ENCODE measurements around the gene CTNNA1.
"Not testable (repeated sequence)": the region's sequence is repeated elsewhere in the genome, so short reads cannot be mapped to it uniquely, and the experiment has no call there.

CTNNA1 gene, protein sequence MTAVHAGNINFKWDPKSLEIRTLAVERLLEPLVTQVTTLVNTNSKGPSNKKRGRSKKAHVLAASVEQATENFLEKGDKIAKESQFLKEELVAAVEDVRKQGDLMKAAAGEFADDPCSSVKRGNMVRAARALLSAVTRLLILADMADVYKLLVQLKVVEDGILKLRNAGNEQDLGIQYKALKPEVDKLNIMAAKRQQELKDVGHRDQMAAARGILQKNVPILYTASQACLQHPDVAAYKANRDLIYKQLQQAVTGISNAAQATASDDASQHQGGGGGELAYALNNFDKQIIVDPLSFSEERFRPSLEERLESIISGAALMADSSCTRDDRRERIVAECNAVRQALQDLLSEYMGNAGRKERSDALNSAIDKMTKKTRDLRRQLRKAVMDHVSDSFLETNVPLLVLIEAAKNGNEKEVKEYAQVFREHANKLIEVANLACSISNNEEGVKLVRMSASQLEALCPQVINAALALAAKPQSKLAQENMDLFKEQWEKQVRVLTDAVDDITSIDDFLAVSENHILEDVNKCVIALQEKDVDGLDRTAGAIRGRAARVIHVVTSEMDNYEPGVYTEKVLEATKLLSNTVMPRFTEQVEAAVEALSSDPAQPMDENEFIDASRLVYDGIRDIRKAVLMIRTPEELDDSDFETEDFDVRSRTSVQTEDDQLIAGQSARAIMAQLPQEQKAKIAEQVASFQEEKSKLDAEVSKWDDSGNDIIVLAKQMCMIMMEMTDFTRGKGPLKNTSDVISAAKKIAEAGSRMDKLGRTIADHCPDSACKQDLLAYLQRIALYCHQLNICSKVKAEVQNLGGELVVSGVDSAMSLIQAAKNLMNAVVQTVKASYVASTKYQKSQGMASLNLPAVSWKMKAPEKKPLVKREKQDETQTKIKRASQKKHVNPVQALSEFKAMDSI

DNA sequence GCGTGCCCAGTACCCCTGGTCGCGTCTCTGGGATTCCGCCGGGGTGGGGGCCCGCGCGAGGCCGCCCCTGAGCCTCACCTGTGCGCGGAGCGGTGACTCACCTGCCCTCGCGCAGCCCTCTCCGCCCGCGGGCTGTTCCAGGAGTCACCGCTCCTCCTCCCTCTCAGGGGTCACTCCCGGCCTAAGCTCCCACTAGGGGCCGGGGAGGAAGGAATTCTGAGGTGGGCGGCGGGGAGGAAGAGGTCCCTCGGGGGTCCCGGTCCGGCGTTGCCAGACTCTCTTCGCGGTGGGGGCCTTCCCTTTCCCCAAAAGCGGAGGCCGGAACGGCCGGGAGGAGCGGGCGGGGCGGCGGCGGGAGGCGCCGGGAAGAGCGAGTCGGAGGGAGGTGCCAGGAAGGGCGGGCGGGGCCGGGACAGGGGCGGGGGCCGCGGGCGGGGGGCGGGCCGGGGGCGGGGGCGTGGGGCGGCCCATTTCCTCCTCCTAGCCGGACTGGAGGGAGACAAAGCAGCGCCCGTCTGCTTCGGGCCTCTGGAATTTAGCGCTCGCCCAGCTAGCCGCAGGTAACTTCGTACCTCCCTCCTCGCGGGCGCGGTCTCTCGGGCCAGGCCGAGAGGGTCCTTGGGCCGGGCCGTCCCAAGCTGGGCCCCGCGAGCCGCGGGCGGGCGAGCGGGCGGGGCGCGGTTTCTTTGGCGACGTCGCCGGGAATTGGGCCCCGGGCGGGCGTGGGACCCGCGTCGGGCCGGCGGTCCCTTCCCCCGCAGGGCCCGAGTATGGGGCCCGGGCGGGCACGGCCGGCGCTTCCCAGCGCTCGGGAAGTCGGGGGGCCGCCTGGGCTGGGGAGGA, at the start of gene CTNNA1:
CTNNA1 (plus strand) TSS at position 475 of the 843 bp plus-strand sequence. CDS start 28,500 bp downstream, outside the sequence.
- peak; percentile 39 for DNase-seq (ENCODE audit: low read depth)

DNA sequence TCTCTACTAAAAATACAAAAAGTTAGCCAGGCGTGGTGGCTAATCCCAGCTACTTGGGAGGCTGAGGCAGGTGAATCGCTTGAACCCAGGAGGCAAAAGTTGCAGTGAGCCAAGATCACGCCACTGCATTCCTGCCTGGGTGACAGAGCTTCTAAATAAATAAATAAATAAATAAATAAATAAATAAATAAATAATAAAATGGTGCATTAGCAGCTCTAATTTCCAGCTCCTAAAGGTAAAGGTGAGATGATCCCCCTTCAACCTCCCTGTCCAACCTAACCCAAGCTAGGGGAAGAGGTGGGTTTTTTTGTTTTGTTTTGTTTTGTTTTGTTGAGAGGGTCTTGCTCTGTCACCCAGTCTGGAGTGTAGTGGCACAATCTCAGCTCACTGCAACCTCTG, 49.4 kb upstream of the CTNNA1 start:
- DNase-seq (ENCODE audit: low read depth), result not testable (repeated sequence)

DNA sequence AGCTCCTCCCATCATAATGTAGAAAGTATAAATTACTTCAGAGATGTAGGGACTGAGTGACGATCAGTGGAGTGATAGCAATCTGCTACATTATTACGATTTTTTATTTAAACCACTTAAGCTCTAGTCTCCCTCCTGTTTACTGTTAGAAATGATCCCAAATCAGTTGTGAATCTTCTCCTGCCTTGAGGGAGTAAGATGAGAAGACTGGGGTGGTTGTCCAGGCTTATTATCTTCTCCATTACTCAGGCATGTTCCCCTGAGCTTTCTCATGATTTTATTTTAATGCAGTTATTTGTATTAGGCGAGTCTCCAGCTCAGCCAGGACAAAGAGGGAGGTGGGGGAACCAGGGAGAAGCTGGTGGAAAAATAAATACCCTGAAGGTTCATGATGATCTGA, 48.2 kb upstream of the CTNNA1 start:
- DNase-seq (ENCODE audit: low read depth), result no peak

DNA sequence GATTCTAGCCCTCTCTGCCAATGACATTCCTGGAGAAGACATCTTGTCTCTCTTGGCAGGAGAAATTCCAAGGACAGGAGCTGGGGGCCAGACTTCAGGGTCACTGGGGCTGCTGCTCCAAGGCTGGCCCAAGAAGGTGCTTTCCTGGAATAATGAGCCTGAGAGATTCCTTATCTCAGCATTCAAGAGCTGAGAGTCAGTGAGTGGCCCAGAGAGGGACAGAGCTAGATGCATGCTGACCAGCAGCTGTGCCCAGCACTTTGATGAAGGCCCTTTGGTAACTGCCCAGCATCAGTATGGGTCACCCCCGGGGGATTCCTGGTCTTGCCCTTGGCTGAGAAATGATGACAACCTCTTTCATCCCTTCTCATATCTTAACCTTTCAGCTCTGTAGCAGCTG, 47.7 kb upstream of the CTNNA1 start:
- DNase-seq (ENCODE audit: low read depth), result no peak

DNA sequence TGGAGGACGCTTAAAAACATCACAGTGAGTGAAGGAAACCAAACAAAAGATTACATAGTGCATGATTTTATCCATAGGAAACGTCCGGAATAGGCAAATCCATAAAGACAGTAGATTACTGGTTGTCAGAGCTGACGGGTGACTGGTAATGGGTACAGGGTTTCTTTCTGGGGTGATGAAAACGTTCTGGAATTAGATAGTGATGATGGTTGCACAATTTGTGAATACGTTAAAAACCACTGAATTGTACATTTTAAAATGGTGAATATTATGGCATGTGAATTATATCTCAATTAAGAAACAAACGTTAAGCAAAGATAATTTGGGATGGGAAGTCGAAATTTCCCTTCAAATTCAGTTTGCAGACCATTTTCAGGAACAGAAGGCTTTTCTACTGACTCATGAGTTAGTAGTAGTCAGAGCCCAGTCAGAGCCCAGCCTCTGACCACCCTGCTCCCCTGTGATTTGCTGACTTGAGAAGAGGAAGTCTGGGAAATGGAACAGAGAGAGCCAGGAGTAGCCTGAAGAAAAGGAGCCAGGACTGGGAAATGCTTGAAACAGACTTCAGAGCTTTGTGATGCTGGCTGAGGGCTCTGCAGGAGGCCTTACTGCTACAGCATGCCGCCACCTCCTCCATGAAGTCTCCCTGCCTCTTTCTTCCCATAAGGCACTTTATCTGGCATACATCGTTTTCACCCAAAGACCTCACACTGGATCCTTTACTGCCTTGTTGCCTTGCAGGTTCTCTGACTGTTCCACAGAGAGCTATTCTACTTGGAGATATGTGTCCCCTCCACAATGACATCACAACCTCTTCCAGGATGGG, 46.4 kb upstream of the CTNNA1 start:
- DNase-seq (ENCODE audit: low read depth), result no peak

DNA sequence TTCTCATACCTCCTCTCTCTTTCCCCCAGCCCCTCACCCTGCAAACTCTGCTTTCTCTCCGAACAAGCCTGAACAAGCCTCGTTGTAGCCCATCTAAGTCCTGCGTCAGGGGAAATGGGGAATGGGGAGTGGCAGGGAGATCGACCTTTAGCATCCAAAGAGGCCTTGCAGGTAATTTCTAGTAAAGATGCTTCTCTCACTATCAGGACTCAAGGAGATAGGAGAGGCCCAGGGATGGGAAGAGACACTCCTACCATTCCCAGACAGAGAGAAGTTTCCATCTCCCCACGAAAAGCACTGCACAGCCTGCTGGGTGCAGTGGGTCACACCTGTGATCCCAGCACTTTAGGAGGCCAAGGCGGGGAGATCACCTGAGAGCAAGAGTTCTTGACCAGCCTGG, 44.4 kb upstream of the CTNNA1 start:
- DNase-seq (ENCODE audit: low read depth), result no peak

DNA sequence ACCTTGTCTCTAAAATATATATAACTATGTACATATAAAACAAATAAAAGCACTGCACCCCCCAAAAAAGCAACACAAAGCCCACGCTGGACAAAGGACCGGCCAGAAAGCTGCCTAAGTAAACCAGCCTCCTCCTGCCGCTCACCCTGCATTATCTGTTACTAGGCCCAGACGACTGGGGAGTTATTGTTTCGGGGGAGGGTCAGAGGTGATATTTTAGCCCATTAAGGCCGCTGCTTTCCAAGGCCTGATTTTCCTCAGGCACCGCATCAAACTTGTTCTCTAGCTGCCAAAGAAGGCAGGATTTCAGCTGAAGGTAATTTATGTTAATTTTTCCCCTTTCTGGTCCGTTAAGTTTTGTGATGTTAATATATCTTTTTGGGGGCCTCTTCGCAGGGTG, 44.0 kb upstream of the CTNNA1 start:
- no peak for DNase-seq (ENCODE audit: low read depth)

DNA sequence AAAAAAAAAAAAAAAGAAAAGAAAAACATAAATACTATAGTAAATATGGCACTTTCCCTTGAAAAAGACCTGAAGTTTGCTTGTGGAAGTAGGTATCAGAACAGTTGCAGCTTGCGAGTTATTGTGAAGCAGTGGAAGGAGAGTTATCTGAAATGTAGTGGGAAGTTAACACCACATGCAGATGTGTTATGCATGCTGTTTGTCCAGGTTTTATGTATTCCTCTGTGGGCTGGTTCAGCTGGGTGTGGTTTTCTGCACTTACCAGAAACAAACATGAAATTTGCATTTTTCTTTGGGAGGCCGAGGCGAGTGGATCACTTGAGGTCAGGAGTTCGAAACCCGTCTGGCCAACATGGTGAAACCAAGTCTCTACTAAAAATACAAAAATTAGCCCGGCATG, 42.1 kb upstream of the CTNNA1 start:
- DNase-seq (ENCODE audit: low read depth), result no peak

DNA sequence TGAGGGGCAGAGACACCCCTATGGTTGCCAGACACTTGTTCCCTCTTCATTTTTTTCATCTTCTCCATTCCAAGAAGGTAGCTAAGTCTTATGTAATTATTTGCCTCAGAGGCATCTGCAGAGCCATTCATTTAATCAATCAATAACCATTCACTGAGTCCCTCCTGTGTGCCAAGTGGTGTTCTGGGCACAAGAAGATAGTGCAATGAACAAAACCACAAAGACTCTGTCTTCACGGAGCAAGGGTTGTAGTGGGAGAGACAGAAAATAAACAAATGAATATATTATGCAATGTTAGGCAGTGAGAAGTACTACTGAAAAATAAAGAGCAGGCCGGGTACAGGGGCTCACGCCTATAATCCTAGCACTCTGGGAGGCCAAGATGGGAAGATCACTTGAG, 41.4 kb upstream of the CTNNA1 start:
- no peak for DNase-seq (ENCODE audit: low read depth)

DNA sequence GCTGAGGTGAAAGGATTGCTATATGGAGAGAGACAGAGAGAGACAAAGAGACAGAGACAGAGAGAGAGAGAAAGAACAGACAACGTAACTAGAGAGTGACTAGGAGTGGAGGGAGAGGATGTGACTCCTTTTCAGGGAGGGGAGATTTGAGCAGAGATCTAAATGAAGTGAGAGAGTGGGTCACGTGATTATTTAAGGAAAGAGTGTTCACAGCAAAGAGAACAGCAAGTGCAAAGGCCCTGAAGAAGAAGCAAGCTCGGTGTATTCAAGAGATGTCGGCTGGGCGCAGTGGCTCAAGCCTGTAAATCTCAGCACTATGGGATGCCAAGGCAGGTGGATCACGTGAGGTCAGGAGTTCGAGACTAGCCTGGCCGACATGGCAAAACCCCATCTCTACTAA, 40.9 kb upstream of the CTNNA1 start:
- no peak for DNase-seq (ENCODE audit: low read depth)

DNA sequence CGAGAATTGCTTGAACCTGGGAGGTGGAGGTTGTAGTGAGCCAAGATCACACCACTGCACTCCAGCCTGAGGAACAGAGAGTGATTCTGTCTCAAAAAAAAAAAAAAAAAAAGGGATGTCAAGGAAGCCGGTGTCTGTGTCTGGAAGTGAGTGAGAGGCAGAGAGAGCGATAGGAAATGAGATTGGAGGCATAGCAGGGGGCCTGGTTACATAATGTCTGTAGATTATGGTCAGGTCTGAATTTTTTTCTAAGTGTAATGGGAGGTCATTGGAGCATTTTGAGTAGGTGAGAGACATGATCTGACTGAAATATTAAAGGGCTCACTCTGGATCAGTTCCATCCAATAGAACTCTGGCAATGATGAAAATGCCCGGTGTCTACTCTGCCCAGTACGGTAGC, 40.4 kb upstream of the CTNNA1 start:
- no peak for DNase-seq (ENCODE audit: low read depth)

DNA sequence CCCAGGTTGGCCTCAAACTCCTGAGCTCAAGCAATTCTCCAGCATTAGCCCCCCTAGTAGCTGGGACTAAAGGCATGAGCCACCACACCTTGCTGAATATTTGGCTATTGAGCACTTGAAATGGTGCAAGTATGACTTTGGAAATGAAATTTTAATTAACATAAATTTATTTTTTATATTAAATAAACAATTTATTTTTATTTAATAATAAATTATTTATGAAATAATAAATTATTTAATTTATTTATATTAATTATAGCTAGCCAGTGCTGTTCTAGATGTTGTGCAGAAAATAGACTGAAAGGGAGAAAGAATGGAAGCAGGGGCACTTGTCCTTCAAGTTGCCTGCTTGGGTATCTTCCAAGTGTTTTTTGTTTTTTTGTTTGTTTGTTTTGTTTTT, 40.0 kb upstream of the CTNNA1 start:
- no peak for DNase-seq (ENCODE audit: low read depth)

DNA sequence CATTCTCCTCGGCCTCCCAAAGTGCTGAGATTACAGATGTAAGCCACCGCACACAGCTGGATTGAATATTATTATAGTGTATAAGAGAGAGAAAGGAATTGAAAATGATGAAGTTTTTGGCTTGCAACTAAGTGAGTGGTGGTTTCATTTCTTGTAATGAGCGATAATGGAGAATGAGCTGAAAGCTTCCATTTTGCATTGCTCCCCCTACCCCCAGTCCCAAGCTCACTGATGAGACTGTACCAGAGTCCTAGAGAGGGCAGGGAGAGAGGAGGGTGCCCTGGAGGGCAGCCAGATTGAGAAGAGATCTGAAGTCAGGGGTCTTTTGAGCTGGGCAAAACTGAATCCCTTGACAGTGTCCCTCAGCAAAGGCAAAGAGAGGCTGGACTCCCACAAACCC, 38.5 kb upstream of the CTNNA1 start:
- no peak for DNase-seq (ENCODE audit: low read depth)

DNA sequence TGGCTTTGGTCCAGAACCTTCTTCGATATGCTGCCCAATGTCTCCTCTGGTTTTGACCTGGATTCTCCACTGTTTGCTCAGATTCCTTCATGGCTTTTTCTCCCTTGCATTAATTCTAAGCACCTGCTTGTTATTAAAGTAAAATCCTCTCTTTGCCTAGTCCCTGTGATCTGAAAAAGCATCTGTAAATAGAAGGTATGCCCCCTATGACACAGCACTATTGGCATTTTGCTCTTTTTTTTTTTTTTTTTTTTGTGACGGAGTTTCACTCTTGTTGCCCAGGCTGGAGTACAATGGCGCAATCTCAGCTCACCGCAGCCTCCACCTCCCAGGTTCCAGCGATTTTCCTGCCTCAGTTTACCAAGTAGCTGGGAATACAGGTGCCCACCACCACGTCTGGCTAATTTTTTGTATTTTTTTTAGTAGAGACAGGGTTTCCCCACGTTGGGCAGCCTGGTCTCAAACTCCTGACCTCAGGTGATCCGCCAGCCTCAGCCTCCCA, 37.2 kb upstream of the CTNNA1 start:
- DNase-seq (ENCODE audit: low read depth), result not testable (repeated sequence)

DNA sequence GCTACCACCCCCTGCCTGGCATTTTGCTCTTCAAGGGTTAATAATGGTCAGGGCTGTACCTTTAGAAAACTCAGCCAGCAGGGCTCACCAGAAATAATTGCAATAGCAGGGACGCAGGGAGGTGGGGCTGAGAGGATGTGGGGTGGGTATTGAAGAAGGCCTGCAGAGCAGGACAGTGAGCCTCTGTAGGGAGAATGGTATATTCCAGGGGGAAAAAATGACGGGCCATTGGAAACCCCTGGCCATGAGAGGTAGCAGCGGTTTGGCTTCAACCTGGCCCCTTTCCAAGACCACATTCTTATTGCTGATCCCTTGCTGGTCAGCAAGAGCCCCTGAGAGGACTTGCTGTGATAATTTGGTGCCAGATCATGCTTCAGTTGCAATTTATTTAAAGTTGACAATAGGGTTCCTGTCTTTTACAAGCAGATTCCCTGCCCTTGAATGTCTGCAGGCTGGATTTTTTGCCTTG, 36.7 kb upstream of the CTNNA1 start:
- DNase-seq (ENCODE audit: low read depth), result no peak

DNA sequence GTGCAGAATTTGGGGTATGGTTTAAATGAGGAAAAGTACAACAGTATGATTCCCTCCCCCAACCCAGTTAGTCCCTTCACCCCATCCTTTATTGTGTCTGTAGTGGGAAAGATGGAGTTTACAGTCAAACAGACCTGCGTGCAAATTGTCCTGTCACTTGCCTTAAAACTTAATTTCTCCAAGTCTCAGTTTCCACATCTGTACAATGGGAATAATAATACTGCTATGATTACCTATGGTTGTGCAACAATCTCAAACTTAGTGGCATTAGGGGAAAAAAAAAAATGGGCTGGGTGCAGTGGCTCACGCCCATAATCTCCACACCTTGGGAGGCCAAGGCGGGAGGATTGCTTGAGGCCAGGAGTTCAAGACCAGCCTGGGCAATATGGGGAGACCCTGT, 35.8 kb upstream of the CTNNA1 start:
- DNase-seq (ENCODE audit: low read depth), result no peak

DNA sequence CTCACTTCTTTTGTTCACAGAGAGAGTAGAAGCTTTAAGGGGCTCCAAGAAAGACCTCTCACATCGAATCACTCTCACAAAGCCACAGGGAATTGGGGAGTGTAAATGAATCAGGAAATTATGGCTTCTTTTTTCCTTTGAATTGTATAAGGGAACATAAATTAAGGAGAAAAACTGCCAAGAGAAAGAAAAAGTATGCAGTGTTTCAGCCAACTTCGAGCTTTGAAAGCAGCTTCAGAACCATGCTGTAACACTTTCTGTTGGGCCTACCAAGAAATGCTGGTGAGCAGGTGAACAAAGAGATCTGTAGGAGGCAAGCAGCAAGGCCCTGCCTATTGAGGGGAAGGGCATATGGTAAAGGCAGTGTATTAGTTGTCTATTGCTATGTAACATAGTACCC, 33.4 kb upstream of the CTNNA1 start:
- DNase-seq (ENCODE audit: low read depth), result no peak

DNA sequence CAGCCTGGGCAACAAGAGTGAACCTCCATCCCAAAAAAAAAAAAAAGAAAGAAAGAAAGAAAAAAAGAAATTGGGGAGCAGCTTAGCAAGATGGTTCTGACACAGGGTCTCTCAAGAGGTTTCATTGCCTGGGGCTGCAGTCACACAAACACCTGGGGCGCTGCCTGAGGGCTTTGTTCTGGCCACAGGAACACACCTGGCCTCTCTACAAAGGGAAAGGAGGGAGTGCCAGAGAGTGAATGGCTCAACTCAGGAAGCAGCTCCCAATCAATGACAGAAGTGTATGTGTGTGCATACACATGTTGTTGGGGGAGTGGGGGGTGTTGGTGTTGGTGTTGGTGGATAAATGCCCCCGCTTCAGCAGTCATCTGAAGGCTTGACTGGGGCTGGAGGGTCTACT, 32.4 kb upstream of the CTNNA1 start:
- no peak for DNase-seq (ENCODE audit: low read depth)

DNA sequence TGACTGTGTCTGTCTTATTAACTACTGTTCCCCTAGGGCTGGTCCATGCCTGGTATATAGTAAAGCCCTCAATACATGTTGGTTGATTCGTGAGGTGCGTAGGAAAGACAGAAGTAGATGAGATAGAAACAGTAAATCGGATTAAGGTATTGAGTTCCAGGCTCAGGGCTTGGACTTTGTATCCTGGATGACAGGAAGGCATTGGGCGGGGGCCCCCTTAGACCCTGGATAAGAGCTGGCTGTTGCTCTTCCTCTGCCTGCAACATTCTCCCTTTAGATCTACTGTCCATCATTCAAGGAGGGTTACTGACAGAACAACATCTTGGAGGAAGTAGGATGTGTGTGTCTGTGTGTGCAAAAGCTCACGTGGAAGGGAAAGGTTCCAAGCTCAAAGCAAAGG, 31.2 kb upstream of the CTNNA1 start:
- no peak for DNase-seq (ENCODE audit: low read depth)

DNA sequence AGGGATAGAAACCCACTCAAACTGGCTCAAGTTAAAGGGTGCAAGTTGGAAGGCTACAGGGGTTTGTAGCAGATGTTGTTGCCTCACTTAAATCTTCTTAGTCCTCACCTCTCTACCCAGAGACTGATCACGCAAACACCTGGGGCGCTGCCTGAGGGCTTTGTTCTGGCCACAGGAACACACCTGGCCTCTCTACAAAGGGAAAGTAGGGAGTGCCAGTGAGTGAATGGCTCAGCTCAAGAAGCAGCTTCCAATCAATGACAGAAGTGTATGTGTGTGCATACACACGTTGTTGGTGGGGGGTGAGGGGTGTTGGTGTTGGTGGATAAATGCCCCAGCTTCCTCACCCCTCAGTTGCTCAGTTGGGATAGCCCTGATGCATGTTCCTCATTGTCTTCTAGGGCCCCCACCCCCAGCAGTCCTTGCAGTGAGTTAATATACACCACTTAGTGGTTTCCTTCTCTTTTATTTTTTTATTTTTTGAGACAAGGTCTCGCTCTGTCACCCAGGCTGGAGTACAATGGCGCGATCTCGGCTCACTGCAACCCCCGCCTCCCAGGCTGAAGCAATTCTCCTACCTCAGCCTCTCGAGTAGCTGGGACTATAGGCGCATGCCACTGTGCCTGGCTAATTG, 30.6 kb upstream of the CTNNA1 start:
- no peak for DNase-seq (ENCODE audit: low read depth)

Data from T-helper 22 cell (primary cell).